GM12872 (cell line): ENCODE results near the gene KIF20A.

Experiments used
- TF ChIP-seq, protein P1 (sequence below): IDR thresholded peaks from 3 replicates; pipeline ENCODE4 v1.5.1; 2011; ENCODE audit warnings: low read depth, mild to moderate bottlenecking, low read length, moderate library complexity; ENCODE audit not compliant: insufficient read depth

Gene KIF20A

DNA sequence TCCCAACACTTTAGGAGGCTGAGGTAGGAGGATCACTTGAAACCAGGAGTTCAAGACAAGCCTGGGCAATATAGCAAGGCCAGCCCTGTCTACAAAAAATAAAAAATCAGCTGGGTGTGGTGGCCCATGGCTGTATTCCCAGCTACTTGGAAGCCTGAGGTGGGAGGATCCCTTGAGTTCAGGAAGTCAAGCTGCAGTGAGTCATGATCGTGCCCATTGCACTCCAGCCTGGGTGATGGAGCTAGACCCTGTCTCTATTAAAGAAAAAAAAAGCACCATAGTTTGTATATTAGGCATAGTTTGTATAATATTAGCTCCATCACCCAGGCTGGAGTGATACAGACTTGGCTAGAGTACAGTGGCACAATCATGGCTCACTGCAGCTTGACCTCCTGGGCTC, 30.1 kb upstream of the KIF20A start:
- TF ChIP-seq, protein P1, sequence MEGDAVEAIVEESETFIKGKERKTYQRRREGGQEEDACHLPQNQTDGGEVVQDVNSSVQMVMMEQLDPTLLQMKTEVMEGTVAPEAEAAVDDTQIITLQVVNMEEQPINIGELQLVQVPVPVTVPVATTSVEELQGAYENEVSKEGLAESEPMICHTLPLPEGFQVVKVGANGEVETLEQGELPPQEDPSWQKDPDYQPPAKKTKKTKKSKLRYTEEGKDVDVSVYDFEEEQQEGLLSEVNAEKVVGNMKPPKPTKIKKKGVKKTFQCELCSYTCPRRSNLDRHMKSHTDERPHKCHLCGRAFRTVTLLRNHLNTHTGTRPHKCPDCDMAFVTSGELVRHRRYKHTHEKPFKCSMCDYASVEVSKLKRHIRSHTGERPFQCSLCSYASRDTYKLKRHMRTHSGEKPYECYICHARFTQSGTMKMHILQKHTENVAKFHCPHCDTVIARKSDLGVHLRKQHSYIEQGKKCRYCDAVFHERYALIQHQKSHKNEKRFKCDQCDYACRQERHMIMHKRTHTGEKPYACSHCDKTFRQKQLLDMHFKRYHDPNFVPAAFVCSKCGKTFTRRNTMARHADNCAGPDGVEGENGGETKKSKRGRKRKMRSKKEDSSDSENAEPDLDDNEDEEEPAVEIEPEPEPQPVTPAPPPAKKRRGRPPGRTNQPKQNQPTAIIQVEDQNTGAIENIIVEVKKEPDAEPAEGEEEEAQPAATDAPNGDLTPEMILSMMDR = no peak

DNA sequence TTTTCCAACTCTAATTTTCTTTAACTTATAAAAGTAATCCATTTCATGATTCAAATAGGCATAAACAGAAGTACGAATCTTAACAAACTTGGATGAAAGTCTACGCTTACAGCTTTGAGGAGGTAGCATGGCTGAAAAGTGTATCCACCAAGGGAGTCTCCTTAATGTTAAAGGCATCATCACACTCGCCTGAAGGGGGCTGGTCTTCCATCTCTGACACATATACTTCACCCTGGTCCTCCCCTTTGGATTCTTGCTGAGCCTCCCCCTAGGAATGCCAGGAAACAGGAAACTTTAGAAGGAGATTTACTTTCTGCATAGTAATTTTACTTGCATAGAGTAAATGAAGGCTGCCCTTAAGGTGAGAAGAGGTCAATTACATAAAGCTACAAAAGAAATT, 29.4 kb upstream of the KIF20A start:
- TF ChIP-seq, protein P1 = no peak

GRCh38 chr5:138157626-138158025, 21.3 kb upstream of the KIF20A start:
- TF ChIP-seq, protein P1 = no peak

- TF ChIP-seq, protein P1 = no peak
Measured at GRCh38 chr5:138159666-138160065, 19.2 kb upstream of the KIF20A start.

DNA sequence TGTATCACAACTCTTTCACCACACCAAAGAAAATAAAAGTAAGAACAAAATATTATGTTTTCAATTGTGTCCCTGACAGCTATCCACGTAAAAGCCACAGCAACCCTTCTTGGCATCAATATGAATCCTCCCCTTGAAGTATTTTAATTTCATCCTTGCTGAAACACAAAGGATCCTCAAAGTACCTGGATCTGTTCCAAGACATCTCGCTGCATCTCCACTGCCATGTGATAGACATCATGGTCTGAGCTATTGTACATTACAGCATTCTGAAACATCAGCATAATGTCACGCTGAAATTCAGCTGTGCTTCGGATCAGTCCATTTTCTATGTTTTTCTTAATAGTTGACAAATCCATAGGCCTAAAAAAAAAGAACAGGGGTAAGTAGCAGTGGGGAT, 18.2 kb upstream of the KIF20A start:
- TF ChIP-seq, protein P1 = no peak

DNA sequence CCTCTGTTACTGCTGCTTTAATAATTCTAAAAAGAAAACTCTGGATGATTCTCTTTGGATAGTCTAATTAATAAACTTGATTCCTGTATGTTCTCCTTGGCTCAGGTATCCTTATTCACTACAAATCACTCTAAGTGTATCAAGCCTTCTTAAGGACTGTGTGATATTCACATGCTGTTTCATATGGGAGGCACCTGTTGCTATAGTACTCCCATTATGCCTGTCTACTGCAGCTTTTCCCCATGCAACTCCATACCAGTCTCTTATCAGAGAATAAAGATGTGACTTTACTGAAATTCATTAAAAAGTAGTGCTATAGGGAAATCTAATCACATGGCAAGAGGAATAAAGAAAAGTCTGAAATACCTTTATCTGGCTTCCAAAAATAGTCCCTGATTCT, 15.2 kb upstream of the KIF20A start:
- TF ChIP-seq, protein P1 = no peak

DNA sequence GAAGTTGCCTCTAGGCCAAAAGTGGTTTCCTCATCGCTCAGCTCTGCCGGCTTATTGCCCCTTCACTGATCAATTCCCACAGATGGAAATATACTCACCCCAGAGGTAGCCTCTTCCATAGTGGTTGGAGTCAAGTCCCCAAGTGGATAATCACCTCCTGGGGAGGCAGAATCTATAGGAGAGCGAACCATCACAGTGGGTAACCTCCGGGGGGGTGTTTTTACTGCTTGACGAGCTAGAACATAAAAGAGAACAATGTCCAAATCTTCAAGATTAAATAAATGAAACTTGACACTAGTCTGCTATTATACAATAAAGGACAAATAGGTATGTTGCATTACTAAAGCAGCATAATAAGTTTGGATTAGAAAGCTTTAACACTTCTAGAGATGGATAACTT, 9.8 kb upstream of the KIF20A start:
- TF ChIP-seq, protein P1 = no peak

DNA sequence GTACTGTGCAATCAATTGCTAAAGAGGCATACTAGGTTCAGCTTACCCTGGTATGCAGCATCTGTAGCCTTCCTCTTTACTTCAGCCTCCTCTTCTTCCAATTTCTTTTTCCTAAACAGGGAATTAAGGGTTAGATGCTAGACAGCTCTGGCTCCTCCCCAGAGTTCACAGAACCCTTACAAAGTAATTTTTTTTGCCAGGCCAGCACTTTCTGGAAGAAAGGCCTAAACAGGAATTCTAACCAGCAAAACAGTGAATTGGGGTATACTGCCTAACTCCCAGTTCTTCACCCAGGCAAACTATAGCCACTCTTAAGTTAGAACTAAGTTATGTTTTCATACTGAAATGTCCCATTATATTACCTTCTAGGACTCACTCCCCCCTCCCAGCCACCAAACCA, 8.6 kb upstream of the KIF20A start:
- TF ChIP-seq, protein P1 = no peak
